Stimulated activated effector memory CD8-positive, alpha-beta T cell treated with anti-CD3 and anti-CD28 coated beads, Interleukin-12 subunit alpha, Interleukin-12 subunit beta, amount 100 ng/mL, for 72 hours (primary cell): ENCODE results near the gene PRODH2.

Experiments
- ATAC-seq: fragments of 150-1000 bp; cut with Tn5 transposase; 2 replicates; pipeline ENCODE4 v1.10.0; 2021
- DNase-seq, 2 donors: peaks; one replicate each; pipeline ENCODE4 v3.0.0; 2021 to 2022; ENCODE audit warnings: low spot score in 2 of 2
- H3K27ac Mint-ChIP-seq: one replicate; pipeline ENCODE4 v1.8.0; 2022; ENCODE audit warnings: mild to moderate bottlenecking, mixed read lengths
- H3K36me3 Mint-ChIP-seq: one replicate; pipeline ENCODE4 v1.8.0; 2022; ENCODE audit warnings: mild to moderate bottlenecking, mixed read lengths
- H3K4me1 Mint-ChIP-seq: one replicate; pipeline ENCODE4 v1.8.0; 2022; ENCODE audit warnings: mixed read lengths
- H3K4me3 Mint-ChIP-seq: one replicate; pipeline ENCODE4 v1.8.0; 2022; ENCODE audit warnings: mild to moderate bottlenecking, mixed read lengths
- H3K9me3 Mint-ChIP-seq: one replicate; pipeline ENCODE4 v1.8.0; 2022; ENCODE audit warnings: mixed read lengths

Gene PRODH2

GRCh38 chr19:35751839-35752745 lies 60.6 kb downstream of the PRODH2 start:
- Mint-ChIP-seq H3K4me1 (peaks cover 45% of the 10 kb centered on the region), H3K27ac (no peak overlapping the region), H3K36me3 (peaks cover 22% of the 10 kb centered on the region), H3K9me3 (no peaks in the 10 kb centered on the region), H3K4me3 (no peak overlapping the region)
- ATAC-seq (no peak), DNase-seq (no peak)

GRCh38 chr19:35750167-35750566 lies 62.5 kb downstream of the PRODH2 start:
- no peaks in the 10 kb centered on the region for H3K9me3 Mint-ChIP-seq
- DNase-seq (no peak), ATAC-seq (no peak)
- H3K4me3 Mint-ChIP-seq = peak overlapping the region; percentile 96
- H3K36me3 Mint-ChIP-seq = peaks cover 23% of the 10 kb centered on the region
- H3K27ac Mint-ChIP-seq = peak overlapping the region; percentile 90
- peaks cover 50% of the 10 kb centered on the region for H3K4me1 Mint-ChIP-seq
